Progenitor cell of endocrine pancreas (in vitro differentiated cells): ENCODE measurements around the gene GFOD2. TPM values are rescaled to one million over a fixed set of nuclear protein-coding genes. Genes with fewer than 3 reads are reported as not detected.

Experiments
- DNase-seq: peaks from one replicate; pipeline ENCODE4 v3.0.0; 2021; ENCODE audit warnings: low spot score; ENCODE audit not compliant: unreplicated experiment
- H3K27ac Mint-ChIP-seq: 2 replicates; pipeline ENCODE4 v1.8.0; 2021; ENCODE audit warnings: mild to moderate bottlenecking, moderate library complexity, mixed read lengths
- H3K27me3 Mint-ChIP-seq: 2 replicates; pipeline ENCODE4 v1.8.0; 2021; ENCODE audit warnings: mixed read lengths
- H3K36me3 Mint-ChIP-seq: 2 replicates; pipeline ENCODE4 v1.8.0; 2022; ENCODE audit warnings: mixed read lengths; ENCODE audit not compliant: insufficient read depth
- H3K4me1 Mint-ChIP-seq: 2 replicates; pipeline ENCODE4 v1.8.0; 2021; ENCODE audit warnings: low read depth, mixed read lengths
- H3K4me3 Mint-ChIP-seq: 2 replicates; pipeline ENCODE4 v1.8.0; 2021; ENCODE audit warnings: low read depth, mild to moderate bottlenecking, moderate library complexity, mixed read lengths
- H3K9me3 Mint-ChIP-seq: 2 replicates; pipeline ENCODE4 v1.8.0; 2021; ENCODE audit warnings: low read depth, mixed read lengths
- total RNA-seq: library from RNA; stranded (reverse); gene quantifications from 2 replicates; pipeline ENCODE4 v1.2.1, GENCODE V29; 2021
- TF ChIP-seq, protein P1 (sequence below): fragments of 200-600 bp; sonication (generic); IDR thresholded peaks from one replicate; pipeline ENCODE4 v1.5.0; 2021; ENCODE audit warnings: antibody characterized with exemption, mild to moderate bottlenecking; ENCODE audit not compliant: unreplicated experiment

Gene GFOD2
- total RNA-seq, 1 donor from 2014 or later: 38.8 TPM

DNA sequence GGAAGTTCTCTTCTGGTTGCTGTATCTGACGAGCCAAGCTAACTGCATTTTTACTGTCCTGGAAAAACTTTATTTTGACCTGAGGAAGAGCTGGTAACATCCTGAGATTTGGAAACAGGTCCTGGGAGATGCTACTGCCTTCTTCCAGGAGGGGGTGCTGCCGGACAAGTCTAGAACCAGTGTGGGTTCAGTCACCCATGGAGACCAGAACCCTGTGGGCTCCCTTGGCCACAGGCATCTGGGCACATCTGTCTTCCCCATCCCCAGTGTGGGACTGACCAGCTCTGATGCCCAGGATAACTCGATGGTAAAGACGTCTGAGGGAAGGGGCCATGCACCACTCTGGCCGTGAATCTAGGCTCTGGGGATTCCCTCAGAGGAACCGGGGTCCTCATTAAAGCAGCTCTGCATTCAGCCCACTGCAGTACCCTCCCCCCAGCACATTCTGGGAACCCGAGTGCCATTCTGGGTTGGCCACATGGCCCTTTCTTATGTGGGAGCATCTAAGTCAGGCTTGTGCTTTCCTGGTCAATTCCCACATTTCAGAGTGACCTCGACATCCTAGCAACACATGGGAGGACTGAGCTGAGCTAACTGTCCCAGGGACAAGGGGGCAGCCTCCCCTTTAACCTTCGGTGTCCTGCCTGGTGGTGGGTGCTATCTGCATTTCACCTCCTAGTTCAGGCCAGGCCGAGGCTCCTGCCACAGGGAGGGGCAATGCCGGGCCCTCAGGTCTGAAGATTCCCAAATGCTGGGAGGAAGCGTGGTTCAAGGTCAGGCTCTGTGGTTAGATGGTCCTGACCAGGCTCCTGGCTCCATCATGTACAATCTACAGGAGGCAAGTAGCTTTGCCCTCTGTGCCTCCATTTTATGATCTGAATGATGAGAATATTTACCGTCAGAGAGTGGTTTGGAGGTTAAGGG, 46.1 kb downstream of the GFOD2 start:
- no peak for DNase-seq
- Mint-ChIP-seq H3K4me3 (no peak overlapping the region), H3K27ac (no peak overlapping the region), H3K4me1 (peaks cover under 1% of the 10 kb centered on the region), H3K9me3 (no peaks in the 10 kb centered on the region), H3K36me3 (no peaks in the 10 kb centered on the region), H3K27me3 (no peaks in the 10 kb centered on the region)
- TF ChIP-seq, protein P1, sequence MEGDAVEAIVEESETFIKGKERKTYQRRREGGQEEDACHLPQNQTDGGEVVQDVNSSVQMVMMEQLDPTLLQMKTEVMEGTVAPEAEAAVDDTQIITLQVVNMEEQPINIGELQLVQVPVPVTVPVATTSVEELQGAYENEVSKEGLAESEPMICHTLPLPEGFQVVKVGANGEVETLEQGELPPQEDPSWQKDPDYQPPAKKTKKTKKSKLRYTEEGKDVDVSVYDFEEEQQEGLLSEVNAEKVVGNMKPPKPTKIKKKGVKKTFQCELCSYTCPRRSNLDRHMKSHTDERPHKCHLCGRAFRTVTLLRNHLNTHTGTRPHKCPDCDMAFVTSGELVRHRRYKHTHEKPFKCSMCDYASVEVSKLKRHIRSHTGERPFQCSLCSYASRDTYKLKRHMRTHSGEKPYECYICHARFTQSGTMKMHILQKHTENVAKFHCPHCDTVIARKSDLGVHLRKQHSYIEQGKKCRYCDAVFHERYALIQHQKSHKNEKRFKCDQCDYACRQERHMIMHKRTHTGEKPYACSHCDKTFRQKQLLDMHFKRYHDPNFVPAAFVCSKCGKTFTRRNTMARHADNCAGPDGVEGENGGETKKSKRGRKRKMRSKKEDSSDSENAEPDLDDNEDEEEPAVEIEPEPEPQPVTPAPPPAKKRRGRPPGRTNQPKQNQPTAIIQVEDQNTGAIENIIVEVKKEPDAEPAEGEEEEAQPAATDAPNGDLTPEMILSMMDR: peak; percentile 54

DNA sequence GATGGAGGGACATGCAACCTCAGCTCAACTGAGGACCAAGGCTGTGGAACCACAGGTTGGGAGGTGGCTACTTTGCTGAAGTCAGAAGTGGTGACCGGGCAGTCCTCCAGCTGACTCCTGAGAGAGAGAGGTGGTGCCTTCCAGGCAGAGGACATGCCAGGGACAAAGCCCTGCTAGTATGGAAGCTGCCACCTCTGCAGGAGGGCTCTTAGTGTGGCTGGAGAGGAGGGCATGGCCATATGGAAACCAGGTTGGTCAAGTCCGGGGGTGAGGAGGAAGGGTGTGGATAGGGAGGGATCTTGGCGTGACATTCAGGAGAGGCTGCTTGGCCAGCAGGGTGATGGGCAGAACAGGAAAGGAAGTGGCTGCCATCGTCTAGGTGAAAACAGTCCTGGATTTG, 46.8 kb downstream of the GFOD2 start:
- DNase-seq: no peak
- Mint-ChIP-seq H3K27me3 (no peaks in the 10 kb centered on the region), H3K9me3 (no peaks in the 10 kb centered on the region), H3K27ac (no peak overlapping the region), H3K4me3 (no peak overlapping the region), H3K36me3 (no peaks in the 10 kb centered on the region), H3K4me1 (peaks cover 2% of the 10 kb centered on the region)
- TF ChIP-seq, protein P1: no peak

DNA sequence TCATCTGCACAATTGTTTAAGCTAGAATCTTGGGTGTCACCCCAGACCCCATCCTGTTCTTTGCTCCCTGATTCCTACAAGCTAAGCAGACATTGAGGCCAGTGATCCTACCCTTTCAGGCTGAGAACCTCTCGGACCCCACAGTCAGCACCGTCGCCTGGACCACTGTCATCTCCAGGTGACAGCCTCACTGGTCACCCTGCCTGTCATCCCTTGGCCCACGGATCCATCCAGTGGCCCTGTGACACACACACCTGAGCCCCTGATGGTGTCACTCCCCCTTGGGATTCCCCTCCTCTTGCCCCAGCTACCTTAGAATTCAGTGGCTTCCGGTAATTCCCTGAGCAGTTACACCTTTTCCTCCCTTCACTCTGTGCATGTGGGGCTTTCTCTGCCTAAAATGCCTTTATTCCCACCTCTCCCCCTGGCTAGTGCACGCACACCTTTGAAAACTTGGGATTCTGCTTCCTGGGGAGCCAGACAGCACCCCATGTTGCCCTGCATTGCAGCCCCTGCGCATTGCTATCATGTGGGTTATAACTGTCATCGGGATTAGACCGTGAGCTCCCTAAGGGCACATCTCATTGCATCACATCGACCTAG, 49.5 kb downstream of the GFOD2 start:
- no peaks in the 10 kb centered on the region for H3K27me3 Mint-ChIP-seq
- no peak overlapping the region for H3K27ac Mint-ChIP-seq
- DNase-seq: no peak
- peaks cover 2% of the 10 kb centered on the region for H3K4me1 Mint-ChIP-seq
- TF ChIP-seq, protein P1: no peak
- no peaks in the 10 kb centered on the region for H3K36me3 Mint-ChIP-seq
- H3K9me3 Mint-ChIP-seq: no peaks in the 10 kb centered on the region
- no peak overlapping the region for H3K4me3 Mint-ChIP-seq

DNA sequence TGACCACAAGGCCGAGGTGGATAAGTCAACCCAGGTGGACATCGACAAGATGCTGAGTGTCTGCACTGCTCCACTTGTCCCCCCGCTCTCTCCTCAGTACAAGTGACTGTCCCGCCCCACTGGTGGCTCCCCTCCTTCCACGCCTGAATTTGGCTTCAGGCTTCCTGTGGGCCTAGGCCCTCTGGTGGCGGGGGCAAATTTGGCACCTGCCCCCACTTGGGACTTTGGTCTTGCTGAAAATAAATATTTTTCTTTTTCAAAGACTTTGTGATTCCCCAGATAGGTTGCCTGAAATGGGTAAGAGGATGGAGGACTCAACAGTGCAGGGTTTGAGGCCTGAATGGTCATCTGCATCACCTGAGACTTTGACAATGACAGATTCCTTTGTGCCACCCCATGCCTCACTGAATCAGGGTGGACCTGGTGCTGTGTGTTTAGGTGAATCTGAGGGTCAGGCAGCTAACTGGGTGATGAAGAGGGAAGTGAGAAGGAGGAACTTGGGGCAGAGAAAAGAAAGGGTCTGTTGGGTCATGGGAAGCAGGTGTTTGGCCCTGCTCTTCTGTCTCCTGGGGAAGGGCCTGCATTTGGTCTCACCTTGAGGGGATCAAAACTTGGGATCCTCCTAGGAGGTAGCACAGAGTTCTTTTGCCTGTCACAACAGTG, 50.5 kb downstream of the GFOD2 start:
- Mint-ChIP-seq H3K9me3 (no peaks in the 10 kb centered on the region), H3K27me3 (no peaks in the 10 kb centered on the region), H3K4me3 (no peak overlapping the region), H3K36me3 (peaks cover 4% of the 10 kb centered on the region), H3K4me1 (peaks cover 3% of the 10 kb centered on the region), H3K27ac (no peak overlapping the region)
- TF ChIP-seq, protein P1: no peak
- no peak for DNase-seq

DNA sequence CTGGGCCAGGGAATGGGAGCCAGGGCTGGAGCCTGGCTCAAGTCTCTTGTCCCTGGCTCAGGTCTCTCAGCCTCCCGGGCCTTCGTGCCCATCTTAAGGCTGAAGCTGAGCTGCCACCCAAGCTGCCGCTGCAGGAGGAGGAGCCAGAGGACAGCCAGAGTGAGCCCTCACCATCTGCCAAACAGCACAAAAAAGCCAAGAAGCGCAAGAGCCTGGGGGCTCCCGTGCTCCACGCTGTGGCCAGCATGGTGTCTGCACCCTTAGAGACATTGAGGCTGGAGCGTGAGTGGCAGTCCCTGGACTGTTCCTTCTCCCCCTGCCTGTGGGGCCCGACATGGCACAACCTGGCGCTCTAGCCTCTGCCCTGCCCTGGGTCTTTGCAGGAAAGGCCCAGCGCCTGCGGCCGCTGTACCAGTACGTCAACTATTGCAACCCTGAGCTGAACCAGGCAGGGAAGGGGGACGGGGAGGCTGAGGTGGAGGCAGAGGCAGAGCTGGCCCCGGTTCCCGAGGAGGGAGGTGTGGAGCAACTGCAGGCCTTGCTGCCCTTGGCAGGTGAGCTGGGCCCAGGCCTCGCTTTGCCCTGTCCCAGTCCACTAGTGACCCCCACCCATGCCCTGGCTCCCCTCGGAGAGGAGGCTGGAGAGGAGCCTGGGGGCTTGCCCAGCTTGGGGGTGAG, 51.2 kb downstream of the GFOD2 start:
- no peaks in the 10 kb centered on the region for H3K27me3 Mint-ChIP-seq
- TF ChIP-seq, protein P1: peak; percentile 76
- peaks cover 4% of the 10 kb centered on the region for H3K36me3 Mint-ChIP-seq
- H3K4me3 Mint-ChIP-seq: peak overlapping the region; percentile 14
- H3K9me3 Mint-ChIP-seq: no peaks in the 10 kb centered on the region
- H3K27ac Mint-ChIP-seq: no peak overlapping the region
- DNase-seq: peak; percentile 77
- peaks cover 3% of the 10 kb centered on the region for H3K4me1 Mint-ChIP-seq
